C1 segment of cervical spinal cord (tissue), 14 donors: ENCODE results near the gene DUSP6.
A peak's percentile ranks its signal among the peaks of the same experiment; 100 is the strongest.

ENCODE experiments used
- DNase-seq, 14 donors: peaks; one replicate each; lab custom pipeline; 2025; lab: John Stamatoyannopoulos, UW

Gene DUSP6

DNA sequence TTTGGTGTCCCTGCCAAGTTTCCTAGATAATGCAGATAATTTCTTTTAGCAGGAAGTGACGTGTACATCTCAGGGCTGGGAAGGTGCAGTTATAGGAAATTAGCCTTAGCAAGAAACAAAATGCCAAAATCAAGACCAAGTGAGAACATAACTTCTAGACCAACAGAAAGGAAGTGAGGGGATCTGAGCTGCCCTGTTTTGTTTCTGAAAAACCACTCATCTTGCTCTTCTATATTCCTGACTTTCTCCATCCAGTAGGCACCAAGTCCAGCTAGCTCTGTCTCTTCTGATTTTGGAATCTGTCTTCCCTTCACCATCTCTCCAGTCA lies 23.9 kb upstream of the DUSP6 start:
- DNase-seq: no peak

DNA sequence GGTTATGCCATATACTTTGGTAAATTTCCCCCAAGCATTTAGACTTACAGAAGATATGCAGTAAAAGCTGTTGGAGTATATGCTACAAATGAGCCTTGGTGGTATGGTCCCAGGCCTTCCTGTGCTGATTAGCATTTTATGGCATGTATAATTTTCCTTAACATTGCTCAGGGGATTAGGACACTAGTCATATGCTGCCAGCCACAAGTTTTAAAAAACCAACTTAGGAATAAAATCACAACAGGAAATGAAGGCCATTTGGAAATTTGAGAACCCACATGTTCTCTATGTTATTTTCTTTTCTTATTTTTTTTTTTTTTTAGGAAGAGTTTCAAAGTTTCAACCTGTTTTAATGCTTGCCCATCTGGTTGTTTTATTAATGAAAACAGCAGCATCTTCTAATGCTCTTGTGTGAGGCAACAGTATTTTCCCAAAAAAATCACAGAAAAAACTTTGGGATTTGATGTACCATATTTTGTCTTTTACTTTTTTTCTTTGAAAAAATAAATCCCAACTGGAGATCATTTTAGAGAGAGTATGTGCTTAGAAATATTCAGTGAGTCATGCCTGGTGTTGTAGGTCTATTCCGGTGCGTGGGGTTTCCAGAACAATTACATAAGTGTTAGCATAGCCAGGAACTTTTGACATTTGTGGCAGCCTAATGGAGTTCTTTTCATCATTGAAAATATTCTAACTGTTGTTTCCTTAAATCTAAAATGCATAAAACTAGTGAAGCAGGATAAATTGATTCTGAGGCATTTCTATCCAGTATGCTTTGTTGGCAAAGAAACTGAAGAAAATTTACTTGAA lies 21.7 kb upstream of the DUSP6 start:
- DNase-seq: no peak

DNA sequence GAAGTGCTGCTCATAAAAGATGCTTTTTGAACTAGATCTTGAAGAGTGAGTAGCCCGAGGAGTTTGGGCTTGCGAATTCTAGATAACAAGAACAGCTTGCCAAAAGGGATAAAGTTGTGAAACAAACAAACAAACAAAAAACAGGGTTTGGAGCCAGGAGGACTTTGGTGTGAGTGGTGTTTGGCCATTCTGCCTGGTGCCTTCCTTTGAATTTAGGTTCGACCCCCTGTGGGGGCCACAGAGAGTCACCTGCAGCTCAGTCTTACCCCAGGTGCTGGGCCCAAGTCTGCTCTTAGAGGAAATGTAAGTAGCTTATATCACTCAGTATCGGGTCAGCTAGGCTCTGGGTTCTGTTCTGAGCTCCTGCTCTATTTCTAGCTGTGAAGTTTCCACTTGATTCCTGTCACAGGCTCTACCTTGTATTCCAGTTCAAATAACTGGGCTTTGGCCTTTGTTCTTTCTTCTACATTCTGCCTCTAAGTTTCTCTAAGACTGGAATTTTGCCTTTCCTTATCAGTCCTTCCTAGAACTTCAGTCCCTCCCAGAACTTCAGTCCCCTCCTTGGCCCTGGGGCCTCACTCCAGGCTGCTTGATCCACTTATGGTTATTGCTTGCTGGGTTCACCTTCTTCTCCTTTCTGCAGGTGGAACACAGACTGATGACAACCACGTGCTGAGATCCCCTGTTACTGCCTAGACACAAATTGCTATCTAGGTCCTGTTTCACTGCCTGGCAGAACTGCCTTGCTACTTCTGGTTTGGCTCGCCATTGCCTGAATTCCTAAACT lies 20.5 kb upstream of the DUSP6 start:
- no peak for DNase-seq

DNA sequence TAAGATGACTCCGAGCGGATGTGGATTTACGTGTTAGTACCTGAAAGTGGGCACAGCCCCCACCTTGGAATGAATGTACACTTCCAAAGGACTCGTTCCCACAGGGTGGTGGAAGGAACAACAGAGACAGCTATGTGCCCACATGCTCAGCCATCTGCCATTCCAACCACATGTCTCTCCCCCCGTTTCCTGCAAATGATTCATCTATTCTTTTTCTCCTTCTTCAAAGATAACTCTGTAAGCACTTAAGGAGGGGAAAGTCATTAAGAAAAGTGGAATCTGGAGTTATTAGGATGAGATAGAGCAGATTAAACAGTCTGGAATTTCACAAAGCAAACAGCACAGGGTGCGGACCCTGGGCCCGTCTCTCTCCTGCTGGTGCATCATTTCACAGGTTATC lies 18.5 kb upstream of the DUSP6 start:
- DNase-seq: peak in 2 of 14 donors; percentile 3 to 6

DNA sequence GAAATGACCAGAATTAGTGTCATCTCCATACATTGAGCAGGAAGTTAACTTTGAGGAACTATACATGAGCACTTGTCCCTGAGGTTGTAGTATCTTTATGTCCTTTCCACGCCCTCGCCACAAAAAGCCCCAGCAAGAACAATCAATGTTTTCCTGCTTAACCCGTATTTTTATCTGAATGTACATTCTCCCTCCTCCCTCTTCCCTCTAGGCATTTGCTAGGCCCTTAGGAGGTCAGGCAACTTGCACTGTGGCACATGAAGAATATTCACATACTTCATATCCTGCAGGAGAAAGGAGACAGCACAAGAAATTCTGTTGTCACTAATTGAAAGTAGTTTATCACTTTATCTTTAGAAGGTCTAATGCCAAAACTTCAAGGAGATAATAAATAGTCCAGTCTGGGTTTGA lies 18.1 kb upstream of the DUSP6 start:
- no peak for DNase-seq

DNA sequence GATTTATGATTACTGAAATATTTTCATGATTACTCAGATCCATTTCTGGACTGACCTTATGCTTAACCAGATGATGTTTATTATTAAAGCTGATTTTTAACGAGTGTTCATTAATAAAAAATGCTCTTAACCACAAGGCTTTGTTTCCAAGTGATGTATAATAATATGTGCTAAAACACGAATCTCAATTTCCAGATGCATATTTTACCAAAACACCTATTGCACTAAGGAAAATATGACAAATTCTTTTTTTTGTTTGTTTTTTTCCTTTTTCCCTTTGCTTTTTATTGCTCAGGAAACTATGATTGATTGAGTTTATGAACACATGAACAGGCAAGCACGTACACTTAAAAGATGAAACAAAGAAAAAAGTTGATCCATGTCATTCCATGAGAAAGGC lies 16.9 kb upstream of the DUSP6 start:
- no peak for DNase-seq

DNA sequence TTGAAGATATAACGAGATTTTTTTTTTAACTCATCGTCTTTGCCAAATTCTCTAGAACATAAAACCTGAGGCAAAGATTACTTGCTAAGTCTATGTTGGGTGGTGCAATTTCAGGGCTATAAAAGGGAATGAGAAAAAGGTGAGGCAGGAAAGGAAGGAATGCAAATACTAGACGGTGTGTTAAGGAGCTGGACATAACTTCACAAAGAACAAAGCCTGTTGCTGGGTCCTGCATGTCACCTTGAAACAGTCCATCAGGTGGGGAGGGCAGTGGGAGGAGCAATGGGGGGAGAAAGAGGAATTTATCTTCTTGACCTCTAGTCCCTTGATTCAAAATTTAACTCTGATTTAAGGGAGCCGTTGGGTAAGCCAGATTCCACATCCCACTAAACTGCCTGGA lies 16.1 kb upstream of the DUSP6 start:
- DNase-seq: no peak

DNA sequence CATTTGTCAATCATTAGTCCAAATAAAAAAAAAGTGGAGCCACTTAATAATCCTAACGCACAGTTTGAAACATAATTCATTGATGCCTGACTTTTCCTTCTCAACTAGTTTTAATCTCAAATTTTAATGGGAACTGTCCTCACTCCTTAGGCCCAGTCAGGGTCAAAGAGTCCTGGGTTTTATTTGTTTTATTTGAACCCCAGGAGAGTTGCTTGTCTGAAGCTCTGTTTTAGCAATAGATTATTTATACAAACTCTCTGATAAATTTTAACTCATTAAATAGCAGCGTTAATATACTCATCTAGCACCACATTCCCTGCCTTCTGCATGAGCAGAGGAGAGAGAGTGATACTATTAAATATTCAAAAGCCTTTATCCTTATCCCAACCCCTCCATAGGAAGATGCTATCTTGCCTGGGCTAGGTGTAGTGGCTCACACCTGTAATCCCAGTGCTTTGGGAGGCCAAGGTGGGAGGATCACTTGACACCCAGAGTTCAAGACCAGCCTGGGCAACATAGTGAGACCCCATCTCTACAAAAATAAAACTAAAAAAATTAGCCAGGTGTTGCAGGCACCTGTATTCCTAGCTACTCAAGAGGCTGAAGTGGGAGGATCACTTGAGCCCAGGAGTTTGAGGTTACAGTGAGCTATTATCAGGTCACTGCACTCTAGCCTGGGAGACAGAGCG lies 14.5 kb upstream of the DUSP6 start:
- no peak for DNase-seq

DNA sequence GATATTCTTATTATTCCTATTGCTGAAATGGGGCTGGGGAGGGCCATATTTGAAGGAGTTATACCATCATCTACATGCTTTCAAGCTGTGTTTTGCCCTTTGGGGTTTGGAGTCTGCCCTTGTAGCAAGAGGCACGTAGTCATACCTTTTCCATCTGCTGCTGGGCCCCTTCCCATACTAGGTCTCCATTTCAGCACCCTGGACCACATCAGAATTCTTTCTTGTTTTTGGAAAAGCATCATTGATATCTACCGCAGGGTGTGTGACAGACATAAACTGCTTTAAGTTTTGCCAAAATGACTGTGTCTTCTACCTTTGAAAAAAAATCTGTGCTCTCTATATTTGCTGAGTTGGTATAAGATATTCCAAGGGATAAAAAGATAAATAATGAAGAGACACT lies 12.3 kb upstream of the DUSP6 start:
- no peak for DNase-seq

DNA sequence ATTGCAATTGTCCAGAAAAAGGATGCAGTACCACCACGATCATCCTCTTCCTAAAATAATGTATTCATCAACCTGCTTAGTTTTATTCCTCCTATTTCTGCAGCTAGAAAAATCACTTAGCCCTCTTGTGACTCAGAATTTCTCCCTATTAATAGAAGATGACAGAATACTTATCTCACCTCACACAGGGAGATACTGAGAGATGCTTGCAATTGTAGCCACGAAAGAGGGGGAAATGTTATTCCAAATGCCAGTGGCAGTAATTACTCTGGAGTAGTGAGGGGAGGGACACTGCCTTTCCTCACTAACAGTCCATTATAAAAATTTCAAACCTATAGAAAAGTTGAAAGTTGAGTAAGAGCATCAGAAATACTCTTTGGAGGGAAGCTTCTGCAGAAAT lies 11.8 kb upstream of the DUSP6 start:
- DNase-seq: no peak

DNA sequence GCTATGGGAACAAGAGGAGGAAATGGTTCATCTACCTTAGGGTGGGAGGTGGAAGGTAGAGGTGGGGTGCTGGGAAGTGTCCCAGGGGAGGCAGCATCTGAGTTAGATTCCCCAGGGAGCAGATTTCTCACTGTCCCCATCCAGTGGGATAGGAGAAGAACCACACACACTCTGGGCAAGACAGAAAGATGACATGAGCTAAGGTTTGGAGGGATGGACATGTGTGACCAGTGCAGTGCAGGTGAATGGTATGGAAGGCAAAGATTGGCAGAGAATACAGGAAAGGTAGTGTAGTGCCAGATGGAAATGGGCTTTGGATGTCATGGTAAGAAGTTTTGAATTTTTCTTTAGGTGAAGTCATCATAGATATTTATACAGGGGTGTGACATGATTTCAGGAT lies 11.3 kb upstream of the DUSP6 start:
- DNase-seq: no peak

DNA sequence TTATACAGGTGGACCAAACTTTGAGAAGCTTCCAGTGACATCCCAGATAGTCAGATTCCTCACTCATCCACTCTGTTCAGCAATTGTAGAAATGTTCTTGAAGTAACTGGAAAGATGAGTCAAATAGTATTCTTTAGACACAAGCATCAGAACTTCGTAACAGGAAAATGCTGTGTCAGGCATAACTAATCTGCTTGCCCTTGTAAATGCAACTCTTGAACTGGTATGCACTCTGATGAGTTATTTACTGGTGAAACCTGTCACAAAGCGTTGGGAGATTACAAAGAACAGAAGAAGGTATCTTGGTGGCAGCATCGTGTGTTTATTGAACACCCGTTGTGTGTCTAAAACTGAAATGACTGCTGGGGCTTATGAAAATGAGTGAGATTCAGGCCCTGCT lies 10.8 kb upstream of the DUSP6 start:
- DNase-seq: no peak

DNA sequence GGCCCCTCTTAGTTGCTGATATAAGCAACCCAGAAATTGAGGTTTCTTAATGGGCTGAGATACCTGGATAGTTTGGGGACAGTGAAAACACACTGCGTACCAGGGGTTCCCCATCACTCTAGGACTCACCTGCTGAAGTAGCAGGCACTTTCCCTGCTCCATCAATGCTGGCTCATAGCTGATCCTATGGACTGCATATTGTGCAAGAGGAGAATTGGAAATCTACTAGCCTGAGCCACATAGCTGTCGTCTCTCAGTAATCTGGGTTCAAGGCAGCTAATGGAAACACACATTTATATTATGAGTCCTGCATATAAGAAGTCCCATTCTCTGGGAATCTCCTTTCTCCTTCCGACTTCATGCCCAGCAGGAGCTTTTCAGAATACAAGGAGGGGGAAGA lies 7.3 kb upstream of the DUSP6 start:
- no peak for DNase-seq

DNA sequence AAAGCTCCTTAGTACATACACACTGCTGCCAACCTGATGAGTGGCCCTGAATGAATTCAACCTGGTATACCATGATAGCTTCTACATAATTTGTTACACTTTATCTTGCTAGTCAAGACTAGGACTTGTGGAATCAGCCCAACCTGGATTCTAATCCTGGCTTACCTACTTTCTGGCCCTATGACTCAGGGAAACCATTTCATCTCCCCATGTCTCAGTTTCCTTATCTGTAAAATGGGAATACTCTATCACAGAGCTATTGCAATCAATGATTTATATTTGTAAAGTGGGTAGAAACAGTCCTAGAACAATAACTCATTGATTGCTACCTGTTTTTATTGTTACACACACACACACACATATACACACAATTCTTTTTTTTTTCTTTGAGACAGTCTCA lies 6.5 kb upstream of the DUSP6 start:
- no peak for DNase-seq

DNA sequence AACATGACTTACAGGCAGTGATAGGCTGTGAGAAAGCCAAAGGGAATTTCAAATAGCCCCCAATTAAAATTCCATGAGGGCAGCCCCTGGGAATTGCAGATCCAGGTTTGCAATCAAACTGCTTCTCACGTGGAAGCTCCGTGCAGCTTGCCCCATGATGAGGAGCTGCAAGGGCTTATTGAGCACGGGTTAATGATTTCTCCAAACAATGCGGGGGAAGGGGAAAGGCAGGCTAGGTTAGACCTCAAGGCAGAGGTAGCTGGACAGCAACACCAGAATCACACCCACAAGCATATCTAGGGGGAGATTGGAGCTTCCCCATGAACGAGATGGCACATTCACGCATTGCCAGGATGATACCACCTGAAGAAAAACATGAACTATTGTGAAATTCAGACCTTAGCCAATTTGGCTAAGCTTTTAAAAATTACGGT lies 5.0 kb upstream of the DUSP6 start:
- no peak for DNase-seq

DNA sequence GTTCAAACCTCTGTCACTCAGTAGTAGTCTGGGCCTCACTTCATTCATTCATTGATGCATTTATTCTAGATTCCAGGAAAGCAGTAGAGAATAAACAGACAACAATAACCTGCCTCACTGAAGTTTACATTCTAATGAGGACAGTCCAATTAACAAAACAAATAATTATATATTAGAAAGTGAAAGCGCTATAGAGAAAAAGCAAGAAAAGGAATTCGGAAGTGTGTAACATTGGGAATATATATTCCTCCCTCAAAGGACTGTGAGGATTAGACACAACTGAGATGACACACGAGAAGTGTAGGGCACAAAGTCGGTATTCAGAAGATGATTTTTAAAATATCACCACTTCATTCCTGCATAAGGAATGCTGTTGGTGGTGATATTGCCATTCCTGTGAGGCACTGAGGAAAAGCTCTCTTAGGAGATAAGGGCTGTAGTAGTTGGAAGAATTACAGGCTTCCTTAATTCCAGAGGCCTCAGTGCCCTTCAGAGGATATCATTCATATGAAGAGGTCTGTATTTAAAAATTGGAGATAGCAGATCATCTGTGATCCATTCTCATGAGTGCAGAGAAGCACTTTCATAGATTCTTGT lies 3.9 kb upstream of the DUSP6 start:
- DNase-seq: no peak

DNA sequence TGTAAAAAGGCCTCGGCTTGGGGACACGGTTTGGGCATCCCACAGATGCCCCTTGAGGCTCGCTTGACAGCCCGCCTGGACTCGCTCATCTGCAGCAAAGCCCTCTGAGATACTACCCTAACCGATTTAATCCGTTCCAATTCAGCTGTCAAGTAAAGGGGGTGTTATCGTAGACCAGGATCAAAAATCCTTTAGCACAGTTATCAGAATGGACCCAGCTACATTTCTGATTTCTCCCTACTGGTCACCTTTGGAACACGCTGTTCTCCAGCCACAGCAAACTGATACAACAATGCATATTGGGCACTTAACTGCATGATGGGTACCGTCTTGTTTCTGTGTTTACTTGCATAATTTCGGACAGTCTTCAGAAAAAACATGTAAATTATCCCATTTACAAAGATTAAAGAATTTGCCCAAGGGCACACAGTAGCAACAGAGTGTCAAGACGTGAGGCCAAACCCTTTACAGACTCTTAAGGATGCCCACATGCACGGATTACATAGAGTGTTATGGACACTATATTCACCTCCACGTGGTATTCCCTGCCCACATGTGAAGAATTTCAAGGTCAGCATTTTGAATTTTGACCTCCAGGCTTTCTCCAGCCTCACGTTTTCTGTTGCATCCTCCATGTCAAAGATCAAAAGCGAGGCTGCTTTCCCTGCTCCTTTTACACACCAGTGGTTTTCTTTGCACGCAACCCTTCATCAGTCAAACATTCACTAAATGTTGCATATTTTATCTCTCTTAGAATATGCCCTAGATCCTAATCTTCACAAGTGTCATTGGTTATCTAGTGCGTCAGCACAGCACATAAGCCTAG lies 3.2 kb upstream of the DUSP6 start:
- no peak for DNase-seq

DNA sequence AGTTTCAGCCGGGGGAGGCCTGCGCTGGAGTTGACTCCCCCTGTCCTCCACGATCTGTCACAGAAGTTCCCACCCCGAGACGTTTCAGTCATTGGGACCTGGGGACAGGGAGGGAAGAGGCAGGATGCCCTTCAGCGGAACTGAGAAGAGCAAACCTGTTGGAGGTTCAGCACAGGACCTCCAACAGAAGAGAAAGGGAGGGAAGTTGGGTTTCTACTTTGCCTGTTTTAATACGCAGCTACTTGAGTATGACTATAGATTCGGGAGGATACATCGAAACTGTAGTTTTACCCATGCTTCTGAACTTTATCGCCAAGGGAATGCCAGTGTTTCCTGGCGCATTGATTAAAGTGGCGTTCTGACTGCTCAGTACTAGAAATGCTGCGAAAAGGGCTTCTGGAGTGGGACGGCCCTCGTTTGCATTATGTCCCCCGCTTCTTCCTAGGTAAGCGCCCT lies 2.3 kb upstream of the DUSP6 start:
- peak in 1 of 14 donors; percentile 50 for DNase-seq

DNA sequence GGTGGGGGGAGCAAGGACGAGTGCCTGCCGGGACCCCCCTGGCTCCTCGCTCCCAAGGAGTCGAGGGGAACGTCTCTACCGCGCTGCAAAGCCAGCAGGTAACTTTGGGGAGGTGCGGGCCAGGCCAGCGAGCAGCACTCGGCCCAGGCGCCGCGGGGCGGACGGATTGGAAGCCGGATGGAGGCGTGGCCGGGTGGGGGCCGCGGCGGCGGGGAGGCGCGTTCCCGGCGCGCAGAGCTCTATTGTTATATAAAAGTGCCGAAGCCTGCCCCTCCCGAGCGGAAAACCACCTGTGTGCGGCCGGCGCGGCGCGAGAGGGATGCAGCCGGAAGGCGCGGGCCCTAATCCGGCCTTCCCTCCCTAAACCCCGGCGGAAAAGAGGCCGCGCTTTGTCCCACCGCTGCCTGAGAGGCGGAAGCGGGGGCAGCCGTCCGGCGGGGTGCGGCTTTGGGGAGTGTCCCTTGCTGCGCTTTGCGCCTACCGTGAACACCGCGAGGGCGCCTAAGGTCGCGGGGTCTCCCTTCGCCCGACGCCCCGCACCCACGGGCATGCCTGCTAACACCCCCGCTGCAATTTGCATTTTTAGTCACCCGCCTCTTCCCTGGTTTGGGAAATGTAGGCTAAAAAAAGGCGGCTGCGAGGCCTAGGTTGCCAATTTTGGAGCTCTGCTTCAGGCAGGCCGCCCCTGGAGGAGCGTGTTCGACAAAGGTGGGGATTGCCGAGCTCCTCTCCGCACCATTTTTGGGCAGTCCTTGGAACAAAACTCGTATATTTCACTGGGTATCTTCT lies 1.7 kb upstream of the DUSP6 start:
- peak in 9 of 14 donors; percentile 46 to 77 (median 69) for DNase-seq

DNA sequence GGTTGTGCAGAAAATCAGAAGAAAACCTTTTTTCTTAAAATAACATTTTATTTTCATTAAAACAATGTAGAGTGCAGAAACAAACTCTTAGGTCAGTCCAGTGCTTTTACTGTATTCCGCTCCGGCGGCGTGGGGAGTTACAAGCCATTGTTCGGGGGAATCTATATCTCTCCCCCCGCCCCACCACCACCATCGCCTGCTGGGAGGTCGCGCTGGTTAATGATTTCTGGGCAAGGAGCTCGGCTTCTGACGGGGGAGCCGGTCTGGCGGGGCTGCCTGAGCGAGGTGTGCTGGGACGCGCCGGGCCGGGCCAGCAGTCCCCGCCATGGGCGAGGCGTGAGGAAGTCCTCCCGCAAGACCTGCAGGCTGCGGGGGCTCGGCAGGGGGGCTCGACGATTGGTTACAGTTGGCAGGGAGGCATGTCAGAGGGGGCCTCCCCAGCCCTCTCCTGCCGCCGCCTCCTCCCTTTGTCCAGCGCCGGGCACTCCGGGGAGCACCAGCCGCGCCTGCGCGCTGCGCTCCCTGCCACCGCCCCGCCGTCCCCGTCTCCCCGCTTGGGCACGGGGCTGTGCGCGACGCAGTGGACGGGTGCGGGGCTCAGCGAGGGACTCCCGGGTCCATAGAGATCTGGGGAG lies 1.0 kb upstream of the DUSP6 start:
- DNase-seq: peak in 12 of 14 donors; percentile 52 to 77 (median 62)
